MM.1S (cell line): ENCODE measurements around the gene PCDHA9.
"Not testable (repeated sequence)": the region's sequence is repeated elsewhere in the genome, so short reads cannot be mapped to it uniquely, and the experiment has no call there.

Experiments
- EZH2phosphoT487 ChIP-seq: fragments of 300-600 bp; sonication (generic); IDR thresholded peaks from 2 replicates; pipeline ENCODE4 v1.6.1; 2018; ENCODE audit warnings: antibody characterized with exemption, low read length
- TF ChIP-seq, protein P1 (sequence below): fragments of 300-600 bp; sonication (generic); IDR thresholded peaks from 2 replicates; pipeline ENCODE4 v1.5.1; 2016; ENCODE audit warnings: antibody characterized with exemption, low read length, mixed read lengths

GRCh38 chr5:140876541-140877261, 28.5 kb downstream of the PCDHA9 start:
- TF ChIP-seq, protein P1, sequence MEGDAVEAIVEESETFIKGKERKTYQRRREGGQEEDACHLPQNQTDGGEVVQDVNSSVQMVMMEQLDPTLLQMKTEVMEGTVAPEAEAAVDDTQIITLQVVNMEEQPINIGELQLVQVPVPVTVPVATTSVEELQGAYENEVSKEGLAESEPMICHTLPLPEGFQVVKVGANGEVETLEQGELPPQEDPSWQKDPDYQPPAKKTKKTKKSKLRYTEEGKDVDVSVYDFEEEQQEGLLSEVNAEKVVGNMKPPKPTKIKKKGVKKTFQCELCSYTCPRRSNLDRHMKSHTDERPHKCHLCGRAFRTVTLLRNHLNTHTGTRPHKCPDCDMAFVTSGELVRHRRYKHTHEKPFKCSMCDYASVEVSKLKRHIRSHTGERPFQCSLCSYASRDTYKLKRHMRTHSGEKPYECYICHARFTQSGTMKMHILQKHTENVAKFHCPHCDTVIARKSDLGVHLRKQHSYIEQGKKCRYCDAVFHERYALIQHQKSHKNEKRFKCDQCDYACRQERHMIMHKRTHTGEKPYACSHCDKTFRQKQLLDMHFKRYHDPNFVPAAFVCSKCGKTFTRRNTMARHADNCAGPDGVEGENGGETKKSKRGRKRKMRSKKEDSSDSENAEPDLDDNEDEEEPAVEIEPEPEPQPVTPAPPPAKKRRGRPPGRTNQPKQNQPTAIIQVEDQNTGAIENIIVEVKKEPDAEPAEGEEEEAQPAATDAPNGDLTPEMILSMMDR, result not testable (repeated sequence)
- not testable (repeated sequence) for TF ChIP-seq EZH2phosphoT487
